Neural progenitor cell (in vitro differentiated cells): Measurements from ENCODE around the gene ZFP36L2. TPM values are rescaled to one million over a fixed set of nuclear protein-coding genes. Genes with fewer than 3 reads are reported as not detected.

Experiments used
- DNase-seq: peaks from one replicate; pipeline ENCODE4 v3.0.0-alpha.2; 2016; ENCODE audit warnings: low spot score
- H2AFZ ChIP-seq: fragments of 200-600 bp; sonication (generic); replicated peaks from 2 replicates; pipeline ENCODE4 v1.6.1; 2016; ENCODE audit warnings: antibody characterized with exemption
- H3F3A ChIP-seq: fragments of 200-600 bp; sonication (generic); 2 replicates; pipeline ENCODE4 v1.6.1; 2016; ENCODE audit warnings: antibody characterized with exemption, low read depth
- H3K27ac ChIP-seq: fragments of 200-600 bp; sonication (generic); 2 replicates; pipeline ENCODE4 v1.5.1; 2016; ENCODE audit warnings: mild to moderate bottlenecking
- H3K27me3 ChIP-seq: fragments of 200-600 bp; sonication (generic); 2 replicates; pipeline ENCODE4 v1.6.1; 2016; ENCODE audit warnings: mild to moderate bottlenecking, moderate library complexity
- H3K36me3 ChIP-seq: fragments of 200-600 bp; sonication (generic); 2 replicates; pipeline ENCODE4 v1.5.1; 2016
- H3K4me1 ChIP-seq: fragments of 200-600 bp; sonication (generic); 2 replicates; pipeline ENCODE4 v1.6.1; 2016; ENCODE audit warnings: mixed run types
- H3K4me2 ChIP-seq: fragments of 200-600 bp; sonication (generic); 2 replicates; pipeline ENCODE4 v1.6.1; 2016
- H3K4me3 ChIP-seq: fragments of 200-600 bp; sonication (generic); 2 replicates; pipeline ENCODE4 v1.5.1; 2016
- H3K79me2 ChIP-seq: fragments of 200-600 bp; sonication (generic); 2 replicates; pipeline ENCODE4 v1.6.1; 2016; ENCODE audit warnings: low read depth
- H3K9ac ChIP-seq: fragments of 200-600 bp; sonication (generic); 2 replicates; pipeline ENCODE4 v1.6.1; 2016
- H3K9me3 ChIP-seq: fragments of 200-600 bp; sonication (generic); 2 replicates; pipeline ENCODE4 v1.5.1; 2016; ENCODE audit warnings: low read depth
- H4K20me1 ChIP-seq: fragments of 200-600 bp; sonication (generic); 2 replicates; pipeline ENCODE4 v1.6.1; 2016; ENCODE audit warnings: low read depth
- H3K27ac Mint-ChIP-seq: 3 replicates; pipeline ENCODE4 v1.8.0; 2021; ENCODE audit warnings: mixed read lengths
- H3K27me3 Mint-ChIP-seq: 2 replicates; pipeline ENCODE4 v1.8.0; 2022; ENCODE audit warnings: low read depth, mild to moderate bottlenecking, inconsistent platforms, moderate library complexity, mixed read lengths; ENCODE audit not compliant: insufficient read depth
- H3K36me3 Mint-ChIP-seq: 3 replicates; pipeline ENCODE4 v1.8.0; 2021; ENCODE audit warnings: mixed read lengths
- H3K4me1 Mint-ChIP-seq: 3 replicates; pipeline ENCODE4 v1.8.0; 2021; ENCODE audit warnings: mixed read lengths
- H3K4me3 Mint-ChIP-seq: 3 replicates; pipeline ENCODE4 v1.8.0; 2021; ENCODE audit warnings: mild to moderate bottlenecking, moderate library complexity, mixed read lengths
- H3K9me3 Mint-ChIP-seq: 3 replicates; pipeline ENCODE4 v1.8.0; 2020; ENCODE audit warnings: mixed read lengths
- CTCF ChIP-seq: fragments of 200-600 bp; sonication (generic); IDR thresholded peaks from 2 replicates; pipeline ENCODE4 v1.5.1; 2017; ENCODE audit warnings: antibody characterized with exemption, mild to moderate bottlenecking
- EZH2 ChIP-seq: fragments of 200-600 bp; sonication (generic); IDR thresholded peaks from 2 replicates; pipeline ENCODE4 v1.6.1; 2017; ENCODE audit warnings: antibody characterized with exemption, mild to moderate bottlenecking, moderate library complexity
- EZH2phosphoT487 ChIP-seq: fragments of 200-600 bp; sonication (generic); IDR thresholded peaks from 2 replicates; pipeline ENCODE4 v1.6.1; 2017; ENCODE audit warnings: antibody characterized with exemption
- total RNA-seq: library from RNA; depleted of rRNA; stranded (reverse); fragments of >200 nt; gene quantifications from 2 replicates; pipeline ENCODE4 v1.2.3, GENCODE V29; 2015; ENCODE audit warnings: low replicate concordance

The ZFP36L2 gene
- total RNA-seq, 1 donor from 2014 or later, result 13.8 TPM

- peaks cover 72% of the 10 kb centered on the region for H3K4me1 ChIP-seq
- H3K9me3 ChIP-seq, result no peaks in the 10 kb centered on the region
- H3K4me3 ChIP-seq, result peak overlapping the region; percentile 83
- peak overlapping the region; percentile 92 for H3K27ac ChIP-seq
- peak overlapping the region; percentile 87 for H3K4me2 ChIP-seq
- TF ChIP-seq EZH2phosphoT487, result no peak
- Mint-ChIP-seq H3K27ac (peak overlapping the region; percentile 94), H3K4me1 (peaks cover 69% of the 10 kb centered on the region), H3K4me3 (peak overlapping the region; percentile 84), H3K36me3 (peaks cover 8% of the 10 kb centered on the region), H3K27me3 (peaks cover 4% of the 10 kb centered on the region), H3K9me3 (no peaks in the 10 kb centered on the region)
- peaks cover 89% of the 10 kb centered on the region for H3F3A ChIP-seq
- peaks cover 38% of the 10 kb centered on the region for H3K79me2 ChIP-seq
- no peaks in the 10 kb centered on the region for H3K27me3 ChIP-seq
- peak overlapping the region; percentile 0 for H2AFZ ChIP-seq
- DNase-seq, result no peak
- no peaks in the 10 kb centered on the region for H3K36me3 ChIP-seq
- H3K9ac ChIP-seq, result no peak overlapping the region
- H4K20me1 ChIP-seq, result peaks cover 42% of the 10 kb centered on the region
Observed at GRCh38 chr2:43220229-43220751, 6.1 kb downstream of the ZFP36L2 start.

- peaks cover 8% of the 10 kb centered on the region for H3K36me3 Mint-ChIP-seq
- Histone ChIP-seq H3K4me3 (no peak overlapping the region), H4K20me1 (peaks cover 35% of the 10 kb centered on the region), H3K36me3 (no peaks in the 10 kb centered on the region), H3F3A (peaks cover 95% of the 10 kb centered on the region), H2AFZ (peak overlapping the region; percentile 0), H3K27me3 (no peaks in the 10 kb centered on the region), H3K9ac (no peak overlapping the region), H3K27ac (peak overlapping the region; percentile 92), H3K79me2 (peaks cover 31% of the 10 kb centered on the region), H3K4me2 (peak overlapping the region; percentile 87), H3K4me1 (peaks cover 76% of the 10 kb centered on the region), H3K9me3 (no peaks in the 10 kb centered on the region)
- H3K4me1 Mint-ChIP-seq, result peaks cover 69% of the 10 kb centered on the region
- TF ChIP-seq EZH2 (no peak), CTCF (no peak), EZH2phosphoT487 (no peak)
- peak overlapping the region; percentile 84 for H3K4me3 Mint-ChIP-seq
- peaks cover 4% of the 10 kb centered on the region for H3K27me3 Mint-ChIP-seq
- no peaks in the 10 kb centered on the region for H3K9me3 Mint-ChIP-seq
- peak overlapping the region; percentile 95 for H3K27ac Mint-ChIP-seq
- DNase-seq, result peak; percentile 57
Observed at GRCh38 chr2:43219383-43220228, 6.8 kb downstream of the ZFP36L2 start.

GRCh38 chr2:43218702-43219382 lies 7.6 kb downstream of the ZFP36L2 start:
- peaks cover 66% of the 10 kb centered on the region for H3K4me1 Mint-ChIP-seq
- TF ChIP-seq EZH2phosphoT487 (no peak), EZH2 (no peak), CTCF (no peak)
- Histone ChIP-seq H4K20me1 (peaks cover 29% of the 10 kb centered on the region), H3K9ac (no peak overlapping the region), H3K27ac (no peak overlapping the region), H3K4me3 (no peak overlapping the region), H3K36me3 (no peaks in the 10 kb centered on the region), H2AFZ (no peak overlapping the region), H3K4me2 (peak overlapping the region; percentile 87), H3K27me3 (no peaks in the 10 kb centered on the region), H3K4me1 (peaks cover 80% of the 10 kb centered on the region), H3K9me3 (no peaks in the 10 kb centered on the region), H3K79me2 (peaks cover 23% of the 10 kb centered on the region), H3F3A (peaks cover 95% of the 10 kb centered on the region)
- H3K27me3 Mint-ChIP-seq, result peaks cover 4% of the 10 kb centered on the region
- no peak for DNase-seq
- H3K4me3 Mint-ChIP-seq, result peak overlapping the region; percentile 73
- peaks cover 6% of the 10 kb centered on the region for H3K36me3 Mint-ChIP-seq
- H3K9me3 Mint-ChIP-seq, result no peaks in the 10 kb centered on the region
- peak overlapping the region; percentile 95 for H3K27ac Mint-ChIP-seq
